ENCODE results near the gene EZR. TPM values are rescaled to one million over a fixed set of nuclear protein-coding genes. Genes with fewer than 3 reads are reported as not detected.

The EZR gene
- total and polyA plus RNA-seq, 9 of the 15 experiments (the other 6 are each of a cell fraction or from before 2014, with no cell fraction given): 36.5 to 162 (median 104) TPM

GRCh38 chr6:158854214-158855101, 35.3 kb upstream of the EZR start (continued):
- TF ChIP-seq GATAD2B (IDR thresholded peaks at IDR 0.05; ENCODE audit: borderline replicate concordance) (peak; percentile 86; the same call in 1 of the 2 replicates), FOXM1 (IDR thresholded peaks at IDR 0.05; ENCODE audit: low read depth) (peak; percentile 58; the same call in 1 of the 2 replicates), FOXM1 (CRISPR knock-in tag; IDR thresholded peaks at IDR 0.05; ENCODE audit: low read depth) (no peak), ZNF707 (CRISPR knock-in tag; conservative IDR thresholded peaks at IDR 0.05) (no peak), ZNF165 (CRISPR knock-in tag; IDR thresholded peaks at IDR 0.05; ENCODE audit: borderline replicate concordance) (0 out of 2 replicates have a peak, but pooled peaks have one; percentile 11), ZNF696 (CRISPR knock-in tag; conservative IDR thresholded peaks at IDR 0.05) (no peak), TAF7 (tag; IDR thresholded peaks at IDR 0.05) (0 out of 2 replicates have a peak, but pooled peaks have one; percentile 15), ZNF589 (CRISPR knock-in tag; IDR thresholded peaks at IDR 0.05; ENCODE audit: low read depth) (peak; percentile 65; the same call in 1 of the 2 replicates), STAG1 (CRISPR knock-in tag; IDR thresholded peaks at IDR 0.05; ENCODE audit: borderline replicate concordance) (no peak), ATF3 (IDR thresholded peaks at IDR 0.05) (peak; percentile 81), ATF3 (CRISPR knock-in tag; conservative IDR thresholded peaks at IDR 0.05) (0 out of 2 replicates have a peak, but pooled peaks have one; percentile 19), RCOR1 (IDR thresholded peaks at IDR 0.05; ENCODE audit: borderline replicate concordance in 1 of 2, low read depth in 2 of 2, low read length in 2 of 2) (peak; percentile 23 to 96; a peak in 2 of 4 replicates), BRCA1 (IDR thresholded peaks at IDR 0.05) (no peak), BRCA1 (CRISPR knock-in tag; IDR thresholded peaks at IDR 0.05) (no peak), SMARCC2 (IDR thresholded peaks at IDR 0.05; ENCODE audit: low read depth) (peak; percentile 92), THRAP3 (IDR thresholded peaks at IDR 0.05; ENCODE audit: borderline replicate concordance) (peak; percentile 69; the same call in 1 of the 2 replicates), ARID1B (IDR thresholded peaks at IDR 0.05) (peak; percentile 94), SAFB2 (IDR thresholded peaks at IDR 0.05; ENCODE audit: borderline replicate concordance, low read depth, low read length, severe bottlenecking) (no peak), ARID2 (IDR thresholded peaks at IDR 0.05) (0 out of 2 replicates have a peak, but pooled peaks have one; percentile 6), MAFK (IDR thresholded peaks at IDR 0.05; ENCODE audit: low read length) (peak; percentile 90), LEF1 (IDR thresholded peaks at IDR 0.05) (peak; percentile 97), SMARCA4 (IDR thresholded peaks at IDR 0.05) (peak; percentile 98), TAL1 (IDR thresholded peaks at IDR 0.05) (peak; percentile 66), ID3 (CRISPR knock-in tag; IDR thresholded peaks at IDR 0.05) (no peak), ID3 (tag; IDR thresholded peaks at IDR 0.05) (peak; percentile 24; the same call in 1 of the 2 replicates), ZFP1 (CRISPR knock-in tag; IDR thresholded peaks at IDR 0.05) (no peak), CBX8 (IDR thresholded peaks at IDR 0.05; ENCODE audit: borderline replicate concordance, extremely low read depth, low read depth, low read length, poor library complexity, severe bottlenecking) (no peak), TEAD1 (CRISPR knock-in tag; IDR thresholded peaks at IDR 0.05) (peak in 1 of 2 experiments; percentile 82; a peak in 3 of 4 replicates)
